GM21576 (cell line): ENCODE results near the gene CLIP4.

Experiments
- ATAC-seq: cut with Tn5 transposase; IDR thresholded peaks from one replicate; pipeline ENCODE4 v1.9.1; 2021; ENCODE audit warnings: mild to moderate bottlenecking, moderate library complexity; ENCODE audit not compliant: unreplicated experiment

CLIP4 gene

DNA sequence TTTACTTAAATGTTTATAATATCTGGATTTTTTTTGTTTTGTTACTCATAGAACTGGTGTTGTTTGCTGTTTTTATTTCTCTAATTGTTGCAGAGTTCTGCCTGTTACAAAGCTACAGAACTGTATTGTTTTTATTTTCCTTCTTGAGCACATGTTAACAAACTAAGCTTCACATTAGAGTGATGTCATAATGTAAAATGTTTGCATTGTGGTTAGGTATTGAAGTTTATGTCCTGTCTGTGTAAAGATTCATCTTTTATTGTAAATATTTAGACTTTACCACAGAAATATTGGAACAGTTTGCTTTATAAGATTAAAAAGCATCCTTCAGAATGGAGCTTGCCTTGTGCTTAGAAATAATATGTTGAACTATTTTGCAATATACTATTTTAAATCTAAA lies 67.7 kb downstream of the CLIP4 start:
- no peak for ATAC-seq

DNA sequence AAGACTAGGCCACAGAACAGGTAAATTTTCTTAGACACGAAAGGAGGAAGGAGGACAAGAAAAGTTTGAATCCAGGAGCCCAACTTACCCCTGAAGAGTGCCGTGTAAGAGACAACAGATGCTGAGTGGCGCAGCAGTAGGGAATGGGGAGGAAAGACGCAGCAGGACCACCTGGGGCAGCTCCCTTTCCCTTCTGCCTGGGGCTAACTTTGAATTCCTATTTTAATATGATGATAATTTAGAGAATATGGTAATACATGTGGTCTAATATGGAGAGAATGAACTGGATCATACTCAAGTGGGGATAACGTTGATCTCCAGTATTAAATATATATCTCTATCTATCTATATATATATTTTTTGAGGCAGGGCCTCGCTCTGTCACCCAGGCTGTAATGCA lies 69.3 kb downstream of the CLIP4 start:
- ATAC-seq = no peak

DNA sequence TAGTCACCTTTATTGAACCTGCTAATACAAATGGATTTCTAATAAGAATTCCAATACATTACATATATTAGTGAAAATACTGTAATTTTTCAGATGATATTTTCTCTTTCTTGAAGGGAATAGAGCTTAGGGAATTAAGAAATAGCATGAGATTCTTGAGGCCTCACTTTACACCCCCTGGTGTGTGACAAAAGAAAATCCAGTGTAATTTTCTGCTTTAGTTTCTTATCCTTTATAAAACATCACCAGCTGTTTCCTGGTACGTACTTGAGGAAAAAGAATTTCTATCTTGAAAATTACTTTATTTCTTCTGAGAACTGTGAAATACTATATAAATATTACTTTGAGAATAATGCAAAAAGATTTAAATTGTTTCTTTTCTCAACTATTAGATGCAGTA lies 71.6 kb downstream of the CLIP4 start:
- ATAC-seq = no peak

- no peak for ATAC-seq
Observed at GRCh38 chr2:29187926-29188325, 72.7 kb downstream of the CLIP4 start.

GRCh38 chr2:29189052-29189451 lies 73.8 kb downstream of the CLIP4 start:
- ATAC-seq = no peak

GRCh38 chr2:29191817-29192216 lies 76.6 kb downstream of the CLIP4 start:
- ATAC-seq = no peak

DNA sequence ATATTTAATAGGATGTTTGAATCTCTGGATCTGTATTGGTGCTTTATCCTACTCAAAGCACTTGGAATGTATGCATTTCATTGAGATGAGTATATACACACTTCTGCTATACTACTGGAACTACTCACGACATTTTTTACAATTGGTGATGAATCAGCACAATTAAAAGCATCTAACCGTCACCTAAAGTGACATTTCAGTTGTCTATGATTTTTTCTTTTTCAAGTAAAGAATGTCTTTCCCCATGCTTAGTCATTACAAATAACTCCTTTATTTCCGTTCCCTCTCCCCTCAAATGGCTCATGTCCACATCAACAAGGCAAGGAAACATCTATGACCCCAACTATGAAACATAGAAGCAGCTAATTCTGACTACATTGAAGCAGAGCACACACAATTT lies 77.3 kb downstream of the CLIP4 start:
- ATAC-seq = no peak

DNA sequence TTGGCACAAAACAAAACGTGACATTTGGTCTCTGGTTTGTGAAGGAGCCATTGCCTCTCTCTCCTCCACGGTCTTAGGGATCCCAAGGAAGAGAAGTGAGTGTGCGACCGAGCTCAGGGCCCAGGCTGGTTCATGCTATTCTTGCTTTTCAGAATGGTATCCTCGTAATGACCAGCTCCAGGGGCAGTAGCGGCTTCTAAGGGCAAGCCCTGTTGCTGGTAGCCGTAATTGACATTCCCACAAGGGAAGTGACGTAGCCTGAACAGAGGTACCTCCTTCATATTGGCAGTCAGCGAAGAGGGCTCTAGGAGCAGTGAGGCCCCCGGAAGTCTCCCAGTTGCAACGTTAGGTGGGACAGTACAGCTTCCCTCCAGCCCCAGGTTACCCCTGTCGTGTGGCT lies 77.9 kb downstream of the CLIP4 start:
- ATAC-seq = no peak

GRCh38 chr2:29193681-29194080 lies 78.5 kb downstream of the CLIP4 start:
- no peak for ATAC-seq

DNA sequence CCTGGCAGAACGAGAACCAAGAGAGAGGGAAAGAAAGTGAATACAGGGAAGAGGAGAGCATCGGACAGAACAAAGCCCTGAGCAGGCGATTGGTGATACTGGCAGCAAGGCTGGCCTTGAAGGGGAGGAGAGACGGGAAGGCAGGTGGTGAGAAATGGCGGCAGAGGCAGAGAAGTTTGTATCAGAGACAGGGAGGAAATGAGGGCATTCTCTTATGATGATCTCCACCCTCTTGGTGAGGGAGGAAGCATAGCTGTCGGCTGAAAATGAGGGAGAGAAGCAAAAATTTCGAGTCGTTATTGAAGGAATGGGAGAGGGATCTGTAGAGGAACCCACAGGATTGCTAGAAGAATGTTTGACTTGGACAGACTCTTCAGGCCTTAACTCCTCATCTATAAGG lies 80.6 kb downstream of the CLIP4 start:
- ATAC-seq = no peak

- ATAC-seq = no peak
Observed at GRCh38 chr2:29196792-29197788, 81.9 kb downstream of the CLIP4 start.

DNA sequence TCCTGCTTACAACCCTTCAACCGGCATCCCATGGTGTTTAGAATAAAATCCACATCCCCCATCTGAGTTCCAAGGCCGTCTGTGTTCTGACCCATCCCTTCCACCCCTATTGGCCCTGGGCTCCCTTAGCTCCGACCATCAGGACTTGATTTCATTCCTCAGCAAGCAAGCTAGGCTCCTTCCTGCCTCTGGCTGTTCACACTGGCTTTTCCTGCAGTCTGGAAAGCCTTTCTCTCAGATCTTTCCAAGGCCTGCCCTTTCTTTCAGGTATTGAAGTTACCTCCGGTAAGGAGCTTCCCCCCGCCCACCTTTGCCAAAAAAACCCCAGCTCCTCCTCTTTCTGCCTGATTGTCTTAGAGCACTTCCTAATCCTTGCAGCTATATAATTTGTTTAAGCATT lies 86.8 kb downstream of the CLIP4 start:
- no peak for ATAC-seq

DNA sequence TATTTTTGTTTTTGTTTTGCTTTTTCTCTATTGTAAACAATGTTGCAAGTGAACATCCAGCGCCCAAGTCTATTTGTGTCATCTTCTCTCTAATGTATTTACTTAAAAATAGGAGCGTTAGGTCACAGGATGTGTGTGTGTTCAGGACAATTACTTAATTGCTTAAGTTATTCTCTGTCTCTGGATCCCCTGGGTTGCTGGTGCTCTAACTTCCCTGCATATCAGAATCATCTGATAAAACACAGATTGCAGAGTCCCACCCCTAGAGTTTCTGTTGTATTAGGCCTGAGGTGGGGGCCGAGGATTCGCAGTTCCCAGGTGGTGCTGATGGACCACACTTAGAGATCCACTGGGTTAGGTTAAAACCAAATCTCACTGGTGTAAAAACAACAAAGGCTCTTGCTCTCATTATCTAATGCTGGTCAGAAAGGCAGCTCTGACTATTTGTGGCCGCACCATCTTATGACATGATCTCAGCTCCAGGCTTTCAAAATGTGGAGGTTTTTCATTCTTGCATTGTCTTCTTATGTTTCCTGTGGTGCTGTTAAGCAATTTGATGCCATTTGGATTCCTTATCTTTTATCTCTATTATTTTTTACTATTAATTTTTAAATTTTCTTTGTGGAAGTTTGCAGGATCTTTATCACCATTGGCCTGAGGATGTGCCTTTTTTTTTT lies 87.7 kb downstream of the CLIP4 start:
- no peak for ATAC-seq

- no peak for ATAC-seq
Observed at GRCh38 chr2:29206941-29207340, 91.7 kb downstream of the CLIP4 start.

- ATAC-seq = no peak
Observed at GRCh38 chr2:29207352-29208148, 92.3 kb downstream of the CLIP4 start.

DNA sequence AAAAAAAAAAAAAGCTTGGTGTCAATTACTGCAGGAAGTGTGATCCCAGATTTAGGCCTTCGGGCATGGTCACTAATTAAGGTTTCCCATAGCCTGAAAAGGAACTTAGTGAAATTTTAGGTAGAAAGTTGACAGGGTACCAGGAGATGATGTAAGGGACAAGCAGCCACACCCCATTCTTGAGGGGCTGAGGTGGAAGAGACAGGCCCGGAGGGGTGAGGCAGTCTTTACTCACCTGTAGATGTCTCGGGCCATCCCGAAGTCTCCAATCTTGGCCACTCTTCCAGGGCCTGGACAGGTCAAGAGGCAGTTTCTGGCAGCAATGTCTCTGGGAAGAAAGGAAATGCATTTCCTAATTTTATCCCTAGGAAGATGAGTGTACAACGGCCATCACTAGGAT lies 94.3 kb downstream of the CLIP4 start:
- ATAC-seq = no peak

DNA sequence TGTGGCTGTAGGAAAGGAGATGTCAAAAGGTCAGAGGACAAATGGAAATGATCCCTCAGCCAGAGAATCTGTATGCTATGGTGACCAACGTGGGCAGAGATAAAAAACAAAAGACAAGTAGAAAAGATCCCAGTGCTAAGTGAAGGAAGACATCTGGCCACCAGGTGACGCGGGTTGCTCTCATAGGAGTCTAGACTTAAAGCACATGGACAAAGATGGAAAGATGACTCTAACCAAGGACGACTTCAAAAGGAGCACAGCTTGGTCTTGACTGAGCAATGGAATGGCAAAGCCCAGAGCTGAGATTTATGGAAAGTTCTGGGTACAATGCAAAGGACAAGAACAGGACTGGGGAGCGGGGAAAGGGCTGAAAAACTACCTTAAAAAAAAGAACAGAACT lies 96.8 kb downstream of the CLIP4 start:
- no peak for ATAC-seq

DNA sequence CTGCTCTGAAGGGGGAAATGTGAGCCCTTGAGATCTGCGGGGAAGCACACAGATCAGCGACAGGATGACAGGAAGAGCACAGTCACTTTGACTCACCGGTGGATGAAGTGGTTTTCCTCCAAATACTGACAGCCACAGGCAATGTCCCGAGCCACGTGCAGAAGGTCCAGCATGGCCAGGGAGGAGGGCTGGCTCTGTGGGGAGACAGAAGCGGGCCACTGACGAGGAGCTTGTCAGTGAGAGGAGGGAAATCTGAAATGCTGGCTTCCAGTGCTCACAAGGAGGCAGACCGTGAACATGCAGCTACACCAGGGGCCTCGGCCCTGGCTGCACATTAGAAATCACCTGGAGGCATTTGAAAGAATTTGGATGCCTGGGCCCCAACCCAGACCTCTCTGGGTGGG lies 98.7 kb downstream of the CLIP4 start:
- ATAC-seq = no peak

GRCh38 chr2:29215073-29215472 lies 99.9 kb downstream of the CLIP4 start:
- no peak for ATAC-seq

DNA sequence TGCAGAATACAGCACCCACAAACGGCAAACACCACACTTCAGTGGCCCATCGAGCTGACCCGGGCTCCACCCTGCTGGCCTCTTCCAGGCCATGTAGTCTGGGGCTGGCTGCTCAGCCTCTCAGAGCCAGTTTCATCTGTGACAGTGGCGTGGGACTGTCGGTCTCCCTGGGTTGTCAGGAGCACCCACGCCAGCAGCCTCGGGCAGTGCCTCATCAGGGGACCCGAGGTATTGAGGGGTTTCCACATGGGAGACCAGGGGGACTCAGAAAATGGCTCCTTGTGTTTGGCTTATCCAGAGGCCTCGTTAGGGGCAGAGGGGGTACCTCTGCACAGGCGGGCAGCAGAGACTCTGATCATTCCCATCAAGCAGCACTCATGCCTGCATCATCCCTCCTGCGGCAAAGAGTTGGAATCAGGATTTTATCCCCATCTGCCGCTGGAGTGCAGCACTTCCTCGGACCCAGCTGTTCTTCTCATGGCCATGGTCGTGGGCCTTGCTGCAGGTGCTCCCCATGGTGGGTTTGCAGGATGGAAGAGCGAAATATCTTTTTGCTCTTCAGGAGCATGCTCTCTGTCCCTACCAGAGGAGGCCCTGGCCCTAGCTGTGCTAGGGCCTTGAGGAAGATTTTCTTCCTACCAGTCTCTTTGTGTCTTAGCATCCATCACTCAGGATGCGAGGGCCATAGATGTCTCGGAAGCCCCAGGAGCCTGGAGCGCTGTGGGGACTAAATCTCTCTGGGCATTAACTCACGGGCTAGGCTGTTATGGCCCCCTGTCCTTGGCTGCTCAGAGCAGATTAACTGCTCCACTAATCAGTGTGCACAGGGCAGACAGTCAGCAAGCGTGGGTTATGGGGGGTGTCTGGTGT lies 100.8 kb downstream of the CLIP4 start:
- no peak for ATAC-seq

GRCh38 chr2:29216609-29216909 lies 101.3 kb downstream of the CLIP4 start:
- no peak for ATAC-seq
